Stimulated activated CD8-positive, alpha-beta memory T cell treated with anti-CD3 and anti-CD28 coated beads, Interleukin-12 subunit alpha, Interleukin-12 subunit beta, amount 100 ng/mL, for 1 hour (primary cell): ENCODE results near the gene IL18R1.

Experiments
- DNase-seq: peaks from one replicate; pipeline ENCODE4 v3.0.0-alpha.2; 2020; ENCODE audit warnings: low read depth

Gene IL18R1

DNA sequence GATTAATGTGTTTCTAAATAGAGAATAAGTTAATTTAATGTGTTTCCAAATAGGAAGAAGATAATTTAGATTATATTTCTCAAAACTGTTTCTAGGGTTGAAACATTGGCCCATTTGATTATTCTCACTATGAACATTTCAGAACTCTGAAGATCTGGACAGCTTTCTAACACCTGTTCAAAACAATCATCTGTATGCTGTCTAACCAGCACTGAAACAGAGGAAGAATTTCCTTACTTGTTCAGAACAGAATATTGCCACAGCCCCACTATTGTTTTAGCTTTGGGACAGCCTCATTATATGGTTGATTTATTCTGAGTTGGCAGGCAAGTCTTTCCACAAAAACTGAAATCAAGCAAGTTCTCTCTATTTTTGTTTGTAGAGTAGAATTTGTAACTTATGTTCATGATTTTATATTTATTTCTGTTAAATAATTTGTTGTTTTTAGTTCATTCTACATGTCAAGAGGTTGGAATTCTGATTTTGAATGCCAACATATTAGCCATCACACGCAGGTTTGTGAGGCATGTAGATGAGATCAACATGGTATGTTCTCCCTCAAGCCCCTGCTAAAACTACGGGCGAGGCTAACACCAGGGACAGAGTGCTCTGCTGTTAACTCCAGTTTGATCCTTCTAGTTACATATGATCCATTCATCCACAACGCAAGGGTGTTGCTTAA lies 78.5 kb downstream of the IL18R1 start:
- no peak for DNase-seq

DNA sequence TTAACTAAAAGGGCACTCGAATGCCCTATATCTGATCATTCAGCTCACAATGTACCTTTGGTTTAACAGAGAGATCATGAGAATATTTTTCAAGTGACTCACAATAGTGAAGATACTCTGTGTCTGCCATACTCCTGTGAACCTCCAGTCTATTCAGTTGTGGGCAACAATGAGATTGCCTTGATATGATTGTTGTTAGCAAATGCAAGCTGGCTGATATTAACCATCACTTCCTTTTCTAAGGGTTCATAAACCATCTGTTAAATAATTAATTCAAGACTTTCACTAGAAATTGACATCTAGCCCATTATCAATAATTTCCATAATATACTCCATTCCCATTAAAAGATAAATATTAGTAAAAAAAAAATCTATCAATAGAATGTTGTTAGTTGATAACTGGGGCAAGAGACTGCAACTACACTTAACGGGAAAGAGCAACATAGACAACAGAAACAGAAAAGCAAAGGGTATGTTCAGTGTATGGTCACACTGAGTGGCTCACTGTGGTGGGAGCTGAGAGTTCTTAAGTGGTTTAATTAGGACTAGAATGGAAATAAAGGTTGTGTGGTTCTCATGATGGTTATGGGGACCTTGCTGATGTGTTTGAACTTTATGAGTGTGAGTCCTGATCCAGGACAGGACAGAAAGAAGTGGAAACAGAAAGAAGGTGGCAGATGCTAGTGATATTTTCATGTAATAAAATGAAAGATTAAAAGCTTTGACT lies 79.2 kb downstream of the IL18R1 start:
- no peak for DNase-seq

DNA sequence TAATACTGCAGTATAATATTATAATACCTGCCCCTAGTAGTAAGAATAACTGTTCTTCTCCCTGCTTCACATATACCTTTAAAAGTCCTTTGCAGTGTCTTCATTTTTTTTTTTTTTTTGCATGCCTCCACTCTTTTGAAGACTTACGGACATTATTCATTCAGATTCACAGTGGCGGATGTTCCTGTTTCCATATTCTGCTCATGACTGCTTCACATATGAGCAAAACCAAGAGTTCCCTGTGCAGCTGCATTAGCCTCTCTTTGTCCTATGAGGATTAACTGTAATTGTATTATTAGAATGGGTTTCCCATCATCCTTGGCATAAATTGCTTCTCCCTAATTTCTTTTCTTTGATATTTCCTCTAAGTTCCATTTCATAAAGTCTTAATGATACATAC lies 80.1 kb downstream of the IL18R1 start:
- DNase-seq: no peak

DNA sequence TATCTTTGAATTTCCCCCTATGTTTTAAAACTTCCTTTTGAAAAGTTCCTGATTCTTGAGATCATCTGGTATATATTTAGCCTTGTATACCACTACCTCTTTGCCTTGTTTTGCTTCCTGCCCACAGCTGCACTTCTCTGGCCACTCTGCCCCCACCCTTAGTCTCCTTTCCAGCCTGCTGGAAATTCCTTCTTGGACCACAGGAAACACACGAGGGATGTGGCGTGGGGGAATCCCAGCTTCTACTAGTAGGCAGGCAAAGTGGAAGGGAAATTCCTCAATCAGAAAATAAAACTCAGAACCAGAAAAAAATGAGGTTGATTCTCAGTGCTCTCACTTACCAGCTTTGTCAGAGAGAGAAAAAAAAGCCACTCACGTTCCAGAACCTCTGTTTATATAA lies 80.7 kb downstream of the IL18R1 start:
- no peak for DNase-seq

DNA sequence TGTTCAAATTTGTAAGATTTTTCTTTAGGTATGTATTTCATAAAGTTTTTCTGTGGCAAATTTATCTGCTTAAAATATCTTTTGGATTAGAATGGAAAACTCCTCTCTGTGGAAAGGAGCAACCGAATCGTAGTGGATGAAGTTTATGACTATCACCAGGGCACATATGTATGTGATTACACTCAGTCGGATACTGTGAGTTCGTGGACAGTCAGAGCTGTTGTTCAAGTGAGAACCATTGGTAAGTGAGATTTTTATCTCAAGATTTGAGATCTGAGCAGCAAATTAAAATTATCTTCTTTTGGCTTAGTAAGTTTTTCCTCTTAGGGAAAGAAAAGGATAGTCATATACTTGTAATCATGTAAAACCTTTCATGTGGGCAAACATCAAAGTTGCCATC lies 81.5 kb downstream of the IL18R1 start:
- DNase-seq: no peak

DNA sequence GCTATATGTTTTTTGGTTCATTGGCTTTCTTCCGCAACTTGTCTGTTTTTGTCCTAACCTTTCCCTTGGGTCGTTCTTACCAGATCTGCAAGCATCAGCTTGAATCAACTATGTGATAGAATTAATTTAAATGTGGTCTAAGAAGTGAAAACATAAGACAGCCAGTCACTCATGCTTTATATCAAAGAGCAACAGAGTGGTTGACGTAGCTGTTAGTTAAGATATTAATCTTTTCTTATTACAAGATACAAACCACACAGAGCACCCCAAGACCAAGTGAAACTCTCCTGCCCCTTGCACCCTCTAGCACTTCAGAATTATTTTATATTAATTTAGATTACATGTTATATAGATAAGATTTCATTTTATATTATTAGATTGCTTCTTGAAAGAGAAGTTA lies 82.5 kb downstream of the IL18R1 start:
- no peak for DNase-seq

DNA sequence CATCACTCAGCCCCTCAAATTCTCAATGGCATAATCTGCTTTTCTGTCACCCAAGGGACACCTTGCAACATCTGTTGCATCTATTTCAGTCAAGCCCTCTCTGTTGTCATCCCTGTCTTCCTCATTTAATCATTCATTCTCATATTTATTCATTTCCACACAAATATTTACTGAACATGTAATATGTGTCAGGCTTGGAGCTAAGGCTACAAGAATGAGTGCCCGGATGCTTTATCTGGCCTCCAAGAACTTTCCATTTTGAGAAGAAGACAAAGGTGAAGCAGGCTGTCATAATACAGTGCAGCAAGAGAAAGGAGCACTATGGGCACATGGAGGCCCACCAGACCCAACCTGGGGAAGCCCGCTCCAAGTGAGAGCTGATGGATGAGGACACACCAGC lies 83.0 kb downstream of the IL18R1 start:
- no peak for DNase-seq

DNA sequence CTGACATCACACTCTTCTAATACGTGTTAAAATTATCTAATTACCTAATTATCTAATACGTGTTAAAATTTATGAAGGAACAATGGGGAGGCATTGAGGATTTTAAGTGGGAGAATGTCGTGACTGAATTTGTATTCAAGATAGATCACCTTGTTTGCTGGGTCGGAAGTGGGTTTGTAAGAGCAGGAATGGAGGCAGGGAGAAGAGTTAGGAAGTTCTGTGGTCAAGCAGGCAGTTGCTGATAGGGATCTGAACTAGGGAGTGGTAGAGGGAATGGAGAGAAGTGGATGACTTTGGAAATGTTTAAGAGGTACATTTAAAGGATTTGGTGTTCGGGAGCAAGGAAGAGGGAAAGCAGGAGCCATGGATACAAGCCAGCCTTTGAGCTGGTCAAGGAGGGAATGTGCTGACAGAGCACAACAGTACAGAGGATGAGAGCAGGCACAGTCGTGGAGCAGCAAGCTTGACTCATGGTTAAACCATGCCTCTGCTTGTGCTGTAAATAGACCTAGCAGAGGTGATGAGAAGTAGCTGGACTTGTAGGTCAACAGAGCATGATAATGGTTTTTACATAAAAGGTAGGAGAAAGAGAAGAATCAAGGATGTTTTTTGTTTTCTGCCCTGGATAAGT lies 83.6 kb downstream of the IL18R1 start:
- DNase-seq: no peak

DNA sequence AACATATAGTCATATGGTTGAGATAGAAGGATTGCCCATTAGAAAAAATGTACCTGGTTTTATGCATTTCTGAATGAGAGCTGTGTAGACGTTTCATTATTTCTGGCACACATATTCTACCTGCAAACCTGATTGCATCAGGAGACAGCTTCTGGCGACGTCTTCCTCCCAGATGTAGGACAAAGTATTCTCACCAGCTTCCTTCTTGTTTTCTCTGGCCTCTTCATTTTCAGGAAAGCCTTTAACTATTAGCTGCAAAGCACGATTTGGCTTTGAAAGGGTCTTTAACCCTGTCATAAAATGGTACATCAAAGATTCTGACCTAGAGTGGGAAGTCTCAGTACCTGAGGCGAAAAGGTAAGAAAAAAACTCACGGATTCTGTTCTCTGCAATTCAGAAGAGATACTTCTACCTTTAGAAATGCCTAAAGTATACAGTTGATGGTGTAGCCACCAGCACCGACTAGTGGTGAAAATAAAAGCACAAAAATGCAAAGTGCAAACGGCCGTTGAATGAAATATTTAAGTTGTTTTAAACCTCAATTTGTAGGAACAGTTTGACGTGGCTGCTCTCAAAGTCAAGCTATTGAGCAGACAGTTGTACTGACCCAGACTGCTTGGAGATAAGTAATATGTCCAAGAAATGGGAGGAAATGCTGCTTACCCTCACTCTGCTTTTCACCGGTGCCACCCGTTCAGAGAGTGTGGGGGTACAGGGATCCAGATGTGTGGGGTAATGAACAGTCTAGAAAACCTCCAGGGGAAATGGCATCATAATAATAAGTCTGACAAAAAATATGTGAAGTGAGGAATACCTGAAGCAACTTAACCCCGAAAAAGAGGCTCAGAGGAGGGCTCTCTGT lies 87.6 kb downstream of the IL18R1 start:
- DNase-seq: peak; percentile 20

DNA sequence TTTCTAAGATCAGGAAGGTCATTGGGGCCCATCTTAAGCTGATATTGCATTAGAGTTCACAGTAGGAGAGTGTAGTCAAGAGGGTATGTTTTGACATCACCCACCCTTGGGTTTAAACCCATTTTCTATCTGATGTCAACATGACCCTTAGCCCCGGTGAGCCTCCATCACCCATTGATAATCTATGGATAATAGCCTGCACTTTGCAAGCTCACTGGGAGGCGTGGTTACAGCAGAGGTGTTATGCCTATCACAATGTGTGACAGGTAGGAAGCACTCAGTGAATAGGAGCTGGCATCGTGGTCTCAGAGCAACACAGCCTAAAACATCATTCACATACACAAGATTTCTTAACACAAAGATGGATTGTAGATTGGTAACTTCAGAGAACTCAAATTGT lies 88.6 kb downstream of the IL18R1 start:
- no peak for DNase-seq

DNA sequence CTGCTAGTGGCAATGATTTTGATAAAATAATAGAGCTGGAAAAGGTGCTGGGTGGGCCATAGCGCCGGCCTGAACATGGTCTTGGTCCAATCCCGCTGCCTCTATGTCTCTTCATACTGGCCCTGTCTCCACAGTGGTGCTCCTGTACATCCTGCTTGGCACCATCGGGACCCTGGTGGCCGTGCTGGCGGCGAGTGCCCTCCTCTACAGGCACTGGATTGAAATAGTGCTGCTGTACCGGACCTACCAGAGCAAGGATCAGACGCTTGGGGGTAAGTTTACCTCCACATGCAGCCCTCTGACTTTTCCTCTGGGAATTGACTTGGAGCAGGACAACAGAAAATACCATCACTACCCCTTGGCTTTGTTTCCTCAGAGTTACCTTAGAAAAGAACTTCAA lies 91.3 kb downstream of the IL18R1 start:
- no peak for DNase-seq
